Activated T-helper 1 cell treated with anti-CD3 and anti-CD28 coated beads, Interleukin-2, amount 50 U/mL, for 16 hours (primary cell): Measurements from ENCODE around the gene ATXN7L3B.

Experiments used
- DNase-seq, 2 donors: peaks; one replicate each; pipeline ENCODE4 v3.0.0-alpha.2; 2020; ENCODE audit warnings: low read depth in 1 of 2, low spot score in 1 of 2

Gene ATXN7L3B

GRCh38 chr12:74547249-74547648, 9.6 kb downstream of the ATXN7L3B start:
- no peak for DNase-seq

GRCh38 chr12:74551291-74551690, 13.7 kb downstream of the ATXN7L3B start:
- DNase-seq: no peak

- no peak for DNase-seq
Measured at GRCh38 chr12:74552201-74552600, 14.6 kb downstream of the ATXN7L3B start.

- DNase-seq: no peak
Measured at GRCh38 chr12:74559728-74560127, 22.1 kb downstream of the ATXN7L3B start.

- no peak for DNase-seq
Measured at GRCh38 chr12:74563927-74564326, 26.3 kb downstream of the ATXN7L3B start.

GRCh38 chr12:74578486-74578885, 40.9 kb downstream of the ATXN7L3B start:
- DNase-seq: no peak

- no peak for DNase-seq
Measured at GRCh38 chr12:74579446-74579845, 41.8 kb downstream of the ATXN7L3B start.

- no peak for DNase-seq
Measured at GRCh38 chr12:74579981-74580380, 42.3 kb downstream of the ATXN7L3B start.

GRCh38 chr12:74581439-74581838, 43.8 kb downstream of the ATXN7L3B start:
- no peak for DNase-seq

- no peak for DNase-seq
Measured at GRCh38 chr12:74584483-74585062, 46.9 kb downstream of the ATXN7L3B start.

- DNase-seq: no peak
Measured at GRCh38 chr12:74586251-74586650, 48.6 kb downstream of the ATXN7L3B start.
